ENCODE data around the gene IGF1R. TPM values are rescaled to one million over a fixed set of nuclear protein-coding genes. Genes with fewer than 3 reads are reported as not detected.

IGF1R gene
- total RNA-seq, 1 donor from 2014 or later, result 145 TPM

- TF ChIP-seq CTCF (IDR thresholded peaks at IDR 0.05; ENCODE audit: partially characterized antibody, unreplicated experiment), result no peak
- Mint-ChIP-seq H3K27ac (ENCODE audit: unreplicated experiment) (no peak overlapping the region), H3K9me3 (ENCODE audit: unreplicated experiment) (no peaks in the 10 kb centered on the region), H3K36me3 (ENCODE audit: unreplicated experiment) (no peaks in the 10 kb centered on the region), H3K4me3 (ENCODE audit: unreplicated experiment) (no peak overlapping the region), H3K4me1 (ENCODE audit: low read depth, unreplicated experiment) (peaks cover 34% of the 10 kb centered on the region), H3K27me3 (ENCODE audit: unreplicated experiment) (no peaks in the 10 kb centered on the region)
- DNase-seq, result no peak
Observed at GRCh38 chr15:98677345-98678059, 29.2 kb downstream of the IGF1R start.

GRCh38 chr15:98678484-98678883 is 30.1 kb downstream of the IGF1R start:
- no peaks in the 10 kb centered on the region for H3K36me3 Mint-ChIP-seq (ENCODE audit: unreplicated experiment)
- H3K9me3 Mint-ChIP-seq (ENCODE audit: unreplicated experiment), result peaks cover under 1% of the 10 kb centered on the region
- no peak for DNase-seq
- H3K4me3 Mint-ChIP-seq (ENCODE audit: unreplicated experiment), result no peak overlapping the region
- H3K4me1 Mint-ChIP-seq (ENCODE audit: low read depth, unreplicated experiment), result peaks cover 36% of the 10 kb centered on the region
- no peak for TF ChIP-seq CTCF (IDR thresholded peaks at IDR 0.05; ENCODE audit: partially characterized antibody, unreplicated experiment)
- no peaks in the 10 kb centered on the region for H3K27me3 Mint-ChIP-seq (ENCODE audit: unreplicated experiment)
- H3K27ac Mint-ChIP-seq (ENCODE audit: unreplicated experiment), result no peak overlapping the region

- H3K4me1 Mint-ChIP-seq (ENCODE audit: low read depth, unreplicated experiment), result peaks cover 39% of the 10 kb centered on the region
- no peak for DNase-seq
- TF ChIP-seq CTCF (IDR thresholded peaks at IDR 0.05; ENCODE audit: partially characterized antibody, unreplicated experiment), result no peak
- H3K27ac Mint-ChIP-seq (ENCODE audit: unreplicated experiment), result no peak overlapping the region
- no peaks in the 10 kb centered on the region for H3K36me3 Mint-ChIP-seq (ENCODE audit: unreplicated experiment)
- H3K4me3 Mint-ChIP-seq (ENCODE audit: unreplicated experiment), result no peak overlapping the region
- H3K27me3 Mint-ChIP-seq (ENCODE audit: unreplicated experiment), result no peaks in the 10 kb centered on the region
- H3K9me3 Mint-ChIP-seq (ENCODE audit: unreplicated experiment), result peaks cover 2% of the 10 kb centered on the region
Observed at GRCh38 chr15:98681061-98681460, 32.7 kb downstream of the IGF1R start.

- no peak overlapping the region for H3K4me3 Mint-ChIP-seq (ENCODE audit: unreplicated experiment)
- no peak for TF ChIP-seq CTCF (IDR thresholded peaks at IDR 0.05; ENCODE audit: partially characterized antibody, unreplicated experiment)
- peaks cover 2% of the 10 kb centered on the region for H3K9me3 Mint-ChIP-seq (ENCODE audit: unreplicated experiment)
- DNase-seq, result no peak
- H3K27me3 Mint-ChIP-seq (ENCODE audit: unreplicated experiment), result peaks cover 2% of the 10 kb centered on the region
- H3K27ac Mint-ChIP-seq (ENCODE audit: unreplicated experiment), result no peak overlapping the region
- H3K36me3 Mint-ChIP-seq (ENCODE audit: unreplicated experiment), result no peaks in the 10 kb centered on the region
- H3K4me1 Mint-ChIP-seq (ENCODE audit: low read depth, unreplicated experiment), result peaks cover 47% of the 10 kb centered on the region
Observed at GRCh38 chr15:98682992-98683701, 34.8 kb downstream of the IGF1R start.

GRCh38 chr15:98683831-98684230 is 35.5 kb downstream of the IGF1R start:
- H3K4me1 Mint-ChIP-seq (ENCODE audit: low read depth, unreplicated experiment), result peaks cover 53% of the 10 kb centered on the region
- H3K9me3 Mint-ChIP-seq (ENCODE audit: unreplicated experiment), result peaks cover 2% of the 10 kb centered on the region
- H3K27me3 Mint-ChIP-seq (ENCODE audit: unreplicated experiment), result peaks cover 2% of the 10 kb centered on the region
- no peak overlapping the region for H3K27ac Mint-ChIP-seq (ENCODE audit: unreplicated experiment)
- no peaks in the 10 kb centered on the region for H3K36me3 Mint-ChIP-seq (ENCODE audit: unreplicated experiment)
- no peak for TF ChIP-seq CTCF (IDR thresholded peaks at IDR 0.05; ENCODE audit: partially characterized antibody, unreplicated experiment)
- H3K4me3 Mint-ChIP-seq (ENCODE audit: unreplicated experiment), result no peak overlapping the region
- DNase-seq, result no peak

Measured in glutamatergic neuron (in vitro differentiated cells).